Measurements from ENCODE around the gene MBOAT2. TPM values are rescaled to one million over a fixed set of nuclear protein-coding genes. Genes with fewer than 3 reads are reported as not detected.

MBOAT2 gene
- total RNA-seq, 1 experiment from 2014 or later: 16.4 TPM

DNA sequence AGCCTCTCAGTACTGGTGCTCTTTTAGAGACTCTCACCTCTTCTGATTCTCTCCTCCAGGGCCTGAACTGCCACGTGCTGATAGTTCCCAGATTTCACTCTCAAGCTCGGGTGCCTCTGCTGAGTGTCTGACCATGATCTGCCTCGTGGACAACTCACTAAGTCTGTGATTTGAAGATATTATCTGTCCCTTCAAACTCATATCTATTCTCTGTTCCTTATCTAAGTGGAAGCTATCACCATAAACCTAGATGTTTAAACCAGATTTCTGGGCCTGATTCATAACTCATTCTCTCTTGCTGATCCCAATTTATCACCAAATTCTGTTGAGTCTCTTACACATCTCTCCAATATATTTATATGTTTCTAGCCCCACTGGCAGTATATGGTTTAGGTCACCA lies 136.1 kb downstream of the MBOAT2 start:
- DNase-seq: no peak
- no peaks in the 10 kb centered on the region for H3K27me3 ChIP-seq (ENCODE audit: control insufficient read depth, insufficient read depth, low read length)

DNA sequence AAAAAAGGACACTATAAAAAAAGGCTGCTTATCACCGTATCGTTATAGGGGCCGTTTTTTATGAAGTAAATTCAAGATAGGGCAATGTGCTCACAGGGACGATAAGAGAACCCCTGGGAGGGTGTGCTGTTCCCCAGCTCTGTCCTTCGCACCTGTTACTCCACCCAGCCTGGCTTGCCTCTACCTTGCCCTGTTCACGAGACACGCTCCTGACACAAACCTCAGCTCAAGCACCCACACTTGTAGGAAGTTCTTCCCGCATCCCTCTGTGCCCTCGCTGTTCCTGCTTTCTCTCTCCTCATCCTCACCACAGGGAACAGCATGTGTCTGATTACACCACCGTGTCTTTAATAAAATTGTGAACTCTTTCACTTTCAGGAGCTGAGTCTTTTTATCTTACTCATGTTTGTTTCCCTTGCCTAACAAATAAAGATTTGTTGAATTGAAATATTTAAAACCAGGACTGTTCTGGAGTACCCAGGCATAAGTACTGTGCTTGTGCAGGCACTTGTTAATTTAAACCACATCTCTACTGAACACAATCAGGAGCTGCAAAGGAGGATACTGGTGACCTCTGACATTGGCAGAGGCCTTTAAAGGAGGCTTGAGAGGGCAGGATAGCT lies 140.0 kb downstream of the MBOAT2 start:
- Histone ChIP-seq H3K27me3 (ENCODE audit: control insufficient read depth, insufficient read depth, low read length) (no peaks in the 10 kb centered on the region), H3K36me3 (replicated peaks; ENCODE audit: control insufficient read depth, insufficient read depth, low read length) (no peaks in the 10 kb centered on the region), H3K4me3 (ENCODE audit: insufficient read depth, low read depth, low read length) (no peak overlapping the region)
- DNase-seq: no peak

More for the DNA sequence above, 136.1 kb downstream of the MBOAT2 start:
- Histone ChIP-seq H3K36me3 (replicated peaks; ENCODE audit: control insufficient read depth, insufficient read depth, low read length) (no peaks in the 10 kb centered on the region), H3K4me3 (ENCODE audit: insufficient read depth, low read depth, low read length) (no peak overlapping the region)

DNA sequence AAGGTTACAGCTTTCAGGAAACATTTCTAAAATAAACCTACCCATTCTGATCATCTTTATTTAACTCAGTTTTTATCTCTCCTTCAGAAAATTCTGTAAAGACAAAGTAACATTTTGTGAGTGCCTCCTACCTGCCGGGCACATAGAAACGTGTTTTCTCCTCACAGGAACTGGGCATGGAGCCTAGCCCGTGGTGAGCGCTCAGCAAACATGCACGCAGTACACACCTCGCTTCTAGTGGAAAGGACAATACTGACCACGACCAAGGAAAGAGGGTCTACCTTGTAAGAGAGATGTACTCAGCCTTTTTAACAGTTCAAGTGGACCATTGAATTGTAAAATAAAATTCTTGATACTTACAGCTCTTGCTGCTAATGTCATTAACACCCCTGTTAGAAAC lies 141.3 kb downstream of the MBOAT2 start:
- H3K4me3 ChIP-seq (ENCODE audit: insufficient read depth, low read depth, low read length): no peak overlapping the region
- H3K36me3 ChIP-seq (replicated peaks; ENCODE audit: control insufficient read depth, insufficient read depth, low read length): no peaks in the 10 kb centered on the region
- H3K27me3 ChIP-seq (ENCODE audit: control insufficient read depth, insufficient read depth, low read length): no peaks in the 10 kb centered on the region
- DNase-seq: no peak

DNA sequence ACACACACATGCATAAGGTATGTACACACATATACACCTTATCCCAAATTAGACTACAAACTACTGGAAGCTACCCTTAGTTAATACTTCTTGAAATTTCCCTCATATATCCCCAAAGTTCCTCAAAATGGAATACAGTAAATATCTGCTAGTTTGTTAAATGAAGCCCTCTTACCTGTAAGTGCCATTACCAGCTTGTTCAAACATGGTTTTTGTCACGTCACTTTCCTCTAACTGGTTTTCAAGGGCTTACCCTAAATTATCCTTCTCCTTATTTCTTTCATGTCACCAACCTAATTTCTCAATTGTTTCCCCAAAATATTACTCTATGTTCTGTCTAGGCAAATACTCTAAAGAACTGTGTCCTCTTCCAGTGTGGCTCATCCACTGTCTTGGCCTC lies 141.7 kb downstream of the MBOAT2 start:
- no peaks in the 10 kb centered on the region for H3K36me3 ChIP-seq (replicated peaks; ENCODE audit: control insufficient read depth, insufficient read depth, low read length)
- H3K27me3 ChIP-seq (ENCODE audit: control insufficient read depth, insufficient read depth, low read length): no peaks in the 10 kb centered on the region
- H3K4me3 ChIP-seq (ENCODE audit: insufficient read depth, low read depth, low read length): no peak overlapping the region
- no peak for DNase-seq

DNA sequence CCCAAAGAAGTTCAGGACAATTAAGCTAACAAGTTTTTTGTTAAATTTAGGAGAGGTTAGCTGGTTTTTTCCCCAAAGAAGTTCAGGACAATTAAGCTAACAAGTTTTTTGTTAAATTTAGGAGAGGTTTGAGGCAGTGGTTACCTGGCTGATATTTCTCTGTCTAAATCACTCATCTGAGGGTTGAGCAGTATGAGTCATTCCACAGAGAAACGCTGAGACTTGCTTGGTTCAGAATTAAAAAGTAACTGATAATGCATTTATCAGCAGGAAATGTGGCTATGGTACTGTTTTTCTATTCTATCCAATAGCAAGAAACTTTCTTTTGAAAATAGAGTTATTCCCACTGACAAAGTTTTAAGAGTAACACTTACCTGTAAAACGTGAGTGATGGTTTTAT lies 143.2 kb downstream of the MBOAT2 start:
- Histone ChIP-seq H3K36me3 (replicated peaks; ENCODE audit: control insufficient read depth, insufficient read depth, low read length) (no peaks in the 10 kb centered on the region), H3K27me3 (ENCODE audit: control insufficient read depth, insufficient read depth, low read length) (no peaks in the 10 kb centered on the region), H3K4me3 (ENCODE audit: insufficient read depth, low read depth, low read length) (no peak overlapping the region)
- DNase-seq: no peak

DNA sequence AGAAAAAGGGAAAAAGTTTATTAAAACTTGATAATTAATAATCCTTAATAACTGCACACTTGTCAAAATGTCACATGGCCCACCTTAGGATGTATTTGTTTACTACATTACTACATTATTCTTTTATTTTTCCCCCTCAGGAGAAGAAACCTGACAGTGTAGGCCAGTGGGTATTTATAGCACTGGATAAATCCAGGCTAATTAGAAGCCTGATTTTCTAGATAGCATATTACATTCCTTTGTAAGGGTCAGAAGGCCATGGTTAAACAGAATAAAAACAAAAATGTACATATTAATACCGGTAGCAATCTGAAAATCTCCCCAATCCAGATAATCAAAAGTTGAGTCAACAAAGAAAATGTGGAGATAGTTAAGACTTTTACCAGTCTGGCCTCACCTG lies 144.6 kb downstream of the MBOAT2 start:
- no peak for DNase-seq
- Histone ChIP-seq H3K4me3 (ENCODE audit: insufficient read depth, low read depth, low read length) (no peak overlapping the region), H3K27me3 (ENCODE audit: control insufficient read depth, insufficient read depth, low read length) (no peaks in the 10 kb centered on the region), H3K36me3 (replicated peaks; ENCODE audit: control insufficient read depth, insufficient read depth, low read length) (no peaks in the 10 kb centered on the region)

DNA sequence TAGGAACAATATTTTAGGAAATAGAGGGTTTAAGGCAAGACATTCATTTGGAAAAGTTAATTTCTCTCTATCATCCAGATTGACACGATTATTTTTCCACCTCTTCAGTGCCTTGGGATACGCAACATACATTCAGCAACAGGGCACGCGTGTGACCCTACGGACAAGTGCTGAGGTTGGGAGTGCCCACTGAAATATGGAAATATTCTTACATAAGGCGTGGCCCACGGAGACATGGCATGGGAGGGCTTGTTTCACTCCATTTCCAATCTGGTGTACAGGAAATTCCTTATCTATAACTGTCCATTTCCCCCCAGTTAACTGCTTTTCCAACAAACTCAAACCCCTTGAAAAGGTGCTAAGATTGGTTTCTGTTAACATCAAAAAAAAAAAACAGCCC lies 145.2 kb downstream of the MBOAT2 start:
- no peak overlapping the region for H3K4me3 ChIP-seq (ENCODE audit: insufficient read depth, low read depth, low read length)
- H3K27me3 ChIP-seq (ENCODE audit: control insufficient read depth, insufficient read depth, low read length): no peaks in the 10 kb centered on the region
- no peaks in the 10 kb centered on the region for H3K36me3 ChIP-seq (replicated peaks; ENCODE audit: control insufficient read depth, insufficient read depth, low read length)
- DNase-seq: no peak

DNA sequence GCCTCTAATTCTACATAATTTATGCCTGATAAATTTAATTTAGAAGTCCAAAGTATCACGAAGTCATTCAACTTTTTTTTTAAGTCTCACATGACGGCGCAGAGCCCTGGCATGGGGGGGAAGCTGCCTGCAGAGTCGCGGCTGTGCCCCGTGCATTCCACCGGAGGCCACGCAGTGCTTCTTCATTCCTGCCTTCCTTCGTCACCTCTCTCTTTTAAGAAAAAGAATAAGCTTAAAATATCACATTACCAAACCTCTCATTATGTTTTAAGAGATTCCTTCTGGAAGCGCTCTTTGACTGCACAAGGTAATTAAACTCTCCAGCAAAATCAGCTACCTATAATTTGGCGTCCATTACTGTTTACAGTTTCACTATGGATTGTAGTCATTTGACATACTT lies 145.8 kb downstream of the MBOAT2 start:
- Histone ChIP-seq H3K36me3 (replicated peaks; ENCODE audit: control insufficient read depth, insufficient read depth, low read length) (no peaks in the 10 kb centered on the region), H3K27me3 (ENCODE audit: control insufficient read depth, insufficient read depth, low read length) (no peaks in the 10 kb centered on the region)
- peak; percentile 32 for DNase-seq

DNA sequence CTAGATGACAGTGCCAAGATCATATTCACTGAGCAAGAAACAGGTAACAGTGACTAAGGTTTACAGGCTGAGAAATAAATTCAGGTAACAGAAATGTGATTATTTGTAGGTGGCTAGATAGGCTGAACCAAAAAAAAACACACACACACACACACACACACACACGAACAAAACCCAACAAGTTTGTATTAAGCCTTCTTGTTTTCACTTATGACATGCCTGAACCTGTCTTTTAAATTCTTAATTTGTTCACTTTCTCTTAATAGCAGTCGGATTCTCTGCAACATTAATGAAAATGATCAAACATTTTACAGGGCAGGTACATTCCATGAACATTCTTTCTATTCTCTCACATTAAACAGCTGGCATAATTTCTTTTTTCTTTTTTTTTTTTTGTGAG lies 147.3 kb downstream of the MBOAT2 start:
- no peaks in the 10 kb centered on the region for H3K27me3 ChIP-seq (ENCODE audit: control insufficient read depth, insufficient read depth, low read length)
- H3K36me3 ChIP-seq (replicated peaks; ENCODE audit: control insufficient read depth, insufficient read depth, low read length): no peaks in the 10 kb centered on the region
- no peak for DNase-seq
- no peak overlapping the region for H3K4me3 ChIP-seq (ENCODE audit: insufficient read depth, low read depth, low read length)

More for the DNA sequence above, 145.8 kb downstream of the MBOAT2 start:
- H3K4me3 ChIP-seq (ENCODE audit: insufficient read depth, low read depth, low read length): no peak overlapping the region

DNA sequence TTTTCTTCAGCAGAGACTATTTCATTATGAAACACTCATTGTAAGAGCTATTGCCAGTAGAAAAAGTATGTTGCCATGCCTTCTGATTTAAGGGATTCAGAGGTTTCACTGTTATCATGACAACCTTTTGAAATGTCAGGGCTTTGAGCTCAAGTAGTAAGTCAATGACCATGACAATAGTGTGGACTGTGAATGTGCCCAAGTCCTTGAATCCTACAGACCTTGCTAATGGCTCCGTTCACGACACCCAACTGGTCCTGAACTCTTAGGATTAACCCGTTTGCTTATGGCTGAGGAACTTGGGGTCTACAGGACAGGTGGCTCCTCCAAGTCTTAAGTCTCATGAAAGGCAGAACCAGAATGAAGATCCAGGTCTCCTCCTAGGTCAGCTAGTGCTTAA lies 148.5 kb downstream of the MBOAT2 start:
- Histone ChIP-seq H3K27me3 (ENCODE audit: control insufficient read depth, insufficient read depth, low read length) (no peaks in the 10 kb centered on the region), H3K36me3 (replicated peaks; ENCODE audit: control insufficient read depth, insufficient read depth, low read length) (no peaks in the 10 kb centered on the region), H3K4me3 (ENCODE audit: insufficient read depth, low read depth, low read length) (no peak overlapping the region)
- peak; percentile 32 for DNase-seq

DNA sequence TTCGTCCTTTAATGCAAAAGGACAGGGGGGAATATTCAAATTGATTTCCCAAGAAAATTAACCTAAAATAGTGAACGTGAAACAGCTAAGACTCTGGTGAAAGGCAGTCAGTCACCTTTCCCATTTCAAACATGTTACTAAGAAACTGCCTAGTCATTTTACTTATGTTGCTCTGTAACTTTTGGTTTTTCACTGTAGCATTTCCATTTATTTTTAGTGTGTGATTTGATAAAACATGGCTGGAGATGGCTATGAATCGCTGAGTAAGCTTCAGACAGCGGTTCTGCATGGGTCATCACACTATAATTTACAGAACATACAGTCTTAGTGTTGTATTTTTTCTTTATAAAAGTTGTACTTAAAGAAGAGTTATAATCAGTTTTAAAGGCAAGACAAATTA lies 150.1 kb downstream of the MBOAT2 start:
- Histone ChIP-seq H3K4me3 (ENCODE audit: insufficient read depth, low read depth, low read length) (no peak overlapping the region), H3K36me3 (replicated peaks; ENCODE audit: control insufficient read depth, insufficient read depth, low read length) (no peaks in the 10 kb centered on the region), H3K27me3 (ENCODE audit: control insufficient read depth, insufficient read depth, low read length) (no peaks in the 10 kb centered on the region)
- no peak for DNase-seq

DNA sequence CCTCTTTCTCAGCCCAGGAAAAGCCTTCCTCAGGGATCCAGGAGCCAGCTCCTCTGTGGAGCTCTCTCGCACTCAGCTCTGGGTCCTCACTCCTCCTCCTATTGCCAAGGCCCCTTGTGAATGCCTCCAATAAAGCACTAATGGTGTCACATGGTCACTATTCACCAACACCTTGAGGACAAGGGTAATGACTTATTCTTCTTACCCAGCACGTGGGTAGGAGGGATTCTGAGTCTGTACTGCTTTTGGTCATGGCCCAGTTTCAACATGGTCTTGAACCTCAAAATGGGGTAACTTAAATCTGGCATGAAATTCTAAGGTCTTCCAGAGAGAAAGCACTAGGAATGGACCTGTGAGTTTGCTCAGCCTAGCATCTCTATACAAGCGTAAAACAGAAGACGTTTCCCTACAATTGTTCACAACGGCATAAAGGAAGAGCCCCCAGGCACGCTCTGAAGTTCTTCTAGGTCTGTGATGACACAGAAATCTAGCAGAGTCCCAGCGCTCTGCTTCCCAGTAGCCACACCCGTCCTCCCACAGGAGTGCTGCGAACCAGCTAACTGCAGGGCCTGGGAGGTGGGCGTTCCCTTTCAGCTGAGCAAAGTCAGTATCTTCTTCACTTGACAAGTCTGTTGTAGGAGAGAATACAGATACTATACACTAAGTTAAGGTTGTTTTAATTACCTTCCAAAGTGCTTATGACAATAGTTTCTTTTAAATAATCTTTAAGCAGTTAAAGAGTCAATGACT lies 151.5 kb downstream of the MBOAT2 start:
- DNase-seq: peak; percentile 28
- no peaks in the 10 kb centered on the region for H3K36me3 ChIP-seq (replicated peaks; ENCODE audit: control insufficient read depth, insufficient read depth, low read length)
- no peak overlapping the region for H3K4me3 ChIP-seq (ENCODE audit: insufficient read depth, low read depth, low read length)
- H3K27me3 ChIP-seq (ENCODE audit: control insufficient read depth, insufficient read depth, low read length): no peaks in the 10 kb centered on the region

DNA sequence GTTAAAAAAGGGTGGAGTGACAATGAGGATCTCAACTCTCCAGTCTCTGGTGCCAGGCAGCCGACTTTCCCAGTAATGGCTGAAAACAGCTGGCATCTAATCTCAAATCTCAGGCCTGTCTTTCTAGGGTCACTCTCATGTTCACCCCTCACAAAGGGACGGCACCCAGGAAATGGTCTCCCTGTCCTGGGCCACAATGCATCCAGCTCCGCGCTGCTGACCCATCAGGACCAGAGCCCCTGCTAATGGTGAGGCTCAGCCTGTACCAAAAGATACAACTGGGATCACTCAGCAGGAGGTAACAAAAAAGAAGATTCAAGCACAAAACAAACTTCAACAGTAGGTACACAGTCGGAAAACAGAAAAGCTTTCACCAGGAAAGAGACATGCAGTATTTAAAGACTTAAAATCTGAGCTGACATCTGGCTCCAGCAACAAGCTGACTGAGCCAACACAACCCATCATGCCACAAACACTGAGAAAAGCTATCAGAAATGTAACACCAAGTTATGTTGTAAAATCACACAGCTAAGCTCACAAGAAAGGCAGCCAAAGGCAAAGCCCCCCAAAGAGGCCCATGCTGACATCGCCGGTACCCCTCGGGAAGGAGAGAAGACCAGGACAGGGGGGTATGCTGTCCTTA lies 152.5 kb downstream of the MBOAT2 start:
- Histone ChIP-seq H3K4me3 (ENCODE audit: insufficient read depth, low read depth, low read length) (no peak overlapping the region), H3K27me3 (ENCODE audit: control insufficient read depth, insufficient read depth, low read length) (no peaks in the 10 kb centered on the region), H3K36me3 (replicated peaks; ENCODE audit: control insufficient read depth, insufficient read depth, low read length) (no peaks in the 10 kb centered on the region)
- DNase-seq: no peak

DNA sequence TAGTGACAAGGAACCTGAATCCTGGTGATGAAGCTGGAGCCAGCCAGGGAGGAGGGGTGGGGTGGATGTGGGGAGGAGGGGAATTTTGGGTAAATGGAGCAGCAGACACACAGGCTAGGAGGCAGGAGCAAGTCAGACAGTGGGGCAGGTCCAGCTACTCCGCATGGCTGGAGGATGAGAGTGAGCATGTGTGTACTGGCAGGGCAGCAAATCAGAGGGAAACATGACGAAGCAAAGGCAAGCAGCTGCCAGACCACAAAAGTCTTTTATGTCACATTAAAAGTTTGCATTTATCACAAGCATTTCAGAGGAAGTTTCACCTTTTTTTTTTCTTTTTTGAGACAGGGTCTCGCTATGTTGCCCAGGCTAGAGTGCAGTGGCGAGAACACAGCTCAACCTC lies 154.2 kb downstream of the MBOAT2 start:
- Histone ChIP-seq H3K36me3 (replicated peaks; ENCODE audit: control insufficient read depth, insufficient read depth, low read length) (no peaks in the 10 kb centered on the region), H3K27me3 (ENCODE audit: control insufficient read depth, insufficient read depth, low read length) (no peaks in the 10 kb centered on the region), H3K4me3 (ENCODE audit: insufficient read depth, low read depth, low read length) (no peak overlapping the region)
- DNase-seq: no peak
